Measurements from ENCODE around the gene SLC39A2. TPM values are rescaled to one million over a fixed set of nuclear protein-coding genes. Genes with fewer than 3 reads are reported as not detected.

Gene SLC39A2
- total and polyA plus RNA-seq, 9 of the 15 experiments (the other 6 are each of a cell fraction or from before 2014, with no cell fraction given) = 0.06 to 0.09 TPM; not detected in 7

- ChIA-PET POLR2A (no interaction called here), CTCF (ENCODE audit: low intra/inter-chr PET ratio) (no interaction called here)
- Histone ChIP-seq H3K4me1 (replicated peaks in 1 of 2; ENCODE audit: control insufficient read depth in 2 of 2, insufficient read depth in 2 of 2, low read length in 2 of 2) (peaks cover 0 to 3% of the 10 kb centered on the region in 2 experiments; a peak in 1 of 5 replicates), H3K4me2 (ENCODE audit: insufficient read depth, low read length) (no peak overlapping the region), H3K27me3 (ENCODE audit: control insufficient read depth in 2 of 2, insufficient read depth in 2 of 2, low read length in 2 of 2) (no peaks in the 10 kb centered on the region), H3K9me3 (replicated peaks; ENCODE audit: control insufficient read depth, insufficient read depth, low read depth, low read length) (no peaks in the 10 kb centered on the region), H3K9ac (ENCODE audit: insufficient read depth in 1 of 2, low read depth in 2 of 2, low read length in 2 of 2) (no peak overlapping the region), H3K9me1 (ENCODE audit: control insufficient read depth, insufficient read depth, low read length) (no peaks in the 10 kb centered on the region), H3K79me2 (ENCODE audit: control insufficient read depth, insufficient read depth, low read length) (no peaks in the 10 kb centered on the region), H4K20me1 (replicated peaks; ENCODE audit: control insufficient read depth, insufficient read depth, low read length) (no peaks in the 10 kb centered on the region), H3K27ac (ENCODE audit: extremely low read depth, low read depth, low read length) (no peak overlapping the region), H2AFZ (ENCODE audit: low read depth, low read length) (no peak overlapping the region), H3K4me3 (no peak overlapping the region), H3K36me3 (ENCODE audit: control insufficient read depth, insufficient read depth, low read length) (no peaks in the 10 kb centered on the region)
- ATAC-seq (no peak), FAIRE-seq (no peak), DNase-seq (ENCODE audit: extremely low read depth in 1 of 4, low spot score in 3 of 4) (no peak)
- no peak for TF ChIP-seq ZNF586 (CRISPR knock-in tag; conservative IDR thresholded peaks at IDR 0.05)
- TF ChIP-seq POLR3G (IDR thresholded peaks at IDR 0.05; ENCODE audit: extremely low read depth, insufficient read length, insufficient replicate concordance) = no peak
- no peak for TF ChIP-seq ZBED1 (IDR thresholded peaks at IDR 0.05)
- TF ChIP-seq EGR1 (conservative IDR thresholded peaks at IDR 0.05) = no peak
- TF ChIP-seq TBP (optimal IDR thresholded peaks at IDR 0.05; ENCODE audit: low read depth, low read length) = no peak
- TF ChIP-seq ELF2 (CRISPR knock-in tag; IDR thresholded peaks at IDR 0.05) = no peak
- no peak for TF ChIP-seq POLR2H (tag; IDR thresholded peaks at IDR 0.05; ENCODE audit: low read depth)
- no peak for TF ChIP-seq IRF2 (CRISPR knock-in tag; IDR thresholded peaks at IDR 0.05)
- no peak for TF ChIP-seq ZZZ3 (IDR thresholded peaks at IDR 0.05)
- no peak for TF ChIP-seq ELF1 (tag; IDR thresholded peaks at IDR 0.05)
- no peak for TF ChIP-seq TFAP4 (CRISPR knock-in tag; IDR thresholded peaks at IDR 0.05; ENCODE audit: borderline replicate concordance)
- no peak for TF ChIP-seq SOX6 (IDR thresholded peaks at IDR 0.05)
- no peak for TF ChIP-seq TSHZ1 (CRISPR knock-in tag; IDR thresholded peaks at IDR 0.05)
- TF ChIP-seq, protein P1, sequence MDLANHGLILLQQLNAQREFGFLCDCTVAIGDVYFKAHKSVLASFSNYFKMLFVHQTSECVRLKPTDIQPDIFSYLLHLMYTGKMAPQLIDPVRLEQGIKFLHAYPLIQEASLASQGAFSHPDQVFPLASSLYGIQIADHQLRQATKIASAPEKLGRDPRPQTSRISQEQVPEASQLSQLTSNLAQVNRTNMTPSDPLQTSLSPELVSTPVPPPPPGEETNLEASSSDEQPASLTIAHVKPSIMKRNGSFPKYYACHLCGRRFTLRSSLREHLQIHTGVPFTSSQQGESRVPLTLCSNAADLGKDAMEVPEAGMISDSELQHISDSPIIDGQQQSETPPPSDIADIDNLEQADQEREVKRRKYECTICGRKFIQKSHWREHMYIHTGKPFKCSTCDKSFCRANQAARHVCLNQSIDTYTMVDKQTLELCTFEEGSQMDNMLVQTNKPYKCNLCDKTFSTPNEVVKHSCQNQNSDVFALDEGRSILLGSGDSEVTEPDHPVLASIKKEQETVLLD (IDR thresholded peaks at IDR 0.05) = no peak
- no peak for TF ChIP-seq BCLAF1 (IDR thresholded peaks at IDR 0.05; ENCODE audit: borderline replicate concordance in 1 of 2, control insufficient read depth in 1 of 2, low read depth in 2 of 2, low read length in 1 of 2)
- BruUV-seq (replicated peaks) = no TSS peak
- in situ Hi-C loops (cut with MboI) = no loop called here
- intact Hi-C loops (cut with micrococcal nuclease) = no loop called here
- WGBS (ENCODE audit: insufficient coverage, low coverage, missing lambda C conversion rate) = 28% methylated on average over 3 of the region's 3 CpGs
These were observed 51.5 kb downstream of the SLC39A2 start for GRCh38 chr14:21050597-21050996.

Data from K562 (cell line).